H1 (cell line): ENCODE measurements around the gene RBM6.

ENCODE experiments used
- BCL11A ChIP-seq, 2 experiments: IDR thresholded peaks; one replicate each; pipeline ENCODE4 v1.6.1; 2011; ENCODE audit warnings: low read depth in 2 of 2, low read length in 2 of 2, mild to moderate bottlenecking in 2 of 2
- CTCF ChIP-seq, 3 experiments: IDR thresholded peaks; 1 replicate in 2 of 3; 2 replicates in 1 of 3; pipeline versions ENCODE4 v1.5.1 to v1.6.1; 2011; ENCODE audit warnings: low read length in 3 of 3, mild to moderate bottlenecking in 3 of 3, inconsistent platforms in 2 of 3, low read depth in 1 of 3, moderate library complexity in 1 of 3; ENCODE audit not compliant: insufficient read depth in 1 of 3; ENCODE audit errors: control extremely low read depth in 1 of 3
- EP300 ChIP-seq, 2 experiments: IDR thresholded peaks; 1 replicate in 1 of 2; 2 replicates in 1 of 2; pipeline ENCODE4 v1.6.1; 2011 to 2012; ENCODE audit warnings: low read depth in 2 of 2, low read length in 2 of 2, mild to moderate bottlenecking in 2 of 2, borderline replicate concordance in 1 of 2, inconsistent platforms in 1 of 2, moderate library complexity in 1 of 2
- EZH2 ChIP-seq: fragments of 200-600 bp; sonication (generic); IDR thresholded peaks from 2 replicates; pipeline ENCODE4 v1.7.1; 2012; ENCODE audit warnings: low read depth, mild to moderate bottlenecking, moderate library complexity, low read length, inconsistent platforms; ENCODE audit not compliant: severe bottlenecking
- GABPA ChIP-seq: IDR thresholded peaks from 2 replicates; pipeline ENCODE4 v1.6.1; 2011; ENCODE audit warnings: mild to moderate bottlenecking, low read length, moderate library complexity, borderline replicate concordance; ENCODE audit not compliant: insufficient read depth
- HDAC2 ChIP-seq, 2 experiments: fragments of 300-600 bp in 1 of 2; sonication (generic) in 1 of 2; IDR thresholded peaks; 2 replicates each; pipeline ENCODE4 v1.6.1; 2011 to 2012; ENCODE audit warnings: low read depth in 2 of 2, low read length in 2 of 2, mild to moderate bottlenecking in 2 of 2, moderate library complexity in 2 of 2, borderline replicate concordance in 1 of 2, inconsistent platforms in 1 of 2
- JUN ChIP-seq: IDR thresholded peaks from 2 replicates; pipeline ENCODE4 v1.6.1; 2011; ENCODE audit warnings: low read depth, mild to moderate bottlenecking, improper control_type of control experiment, low read length
- JUND ChIP-seq: IDR thresholded peaks from 2 replicates; pipeline ENCODE4 v1.6.1; 2011; ENCODE audit warnings: mild to moderate bottlenecking, improper control_type of control experiment, low read length
- MAX ChIP-seq: IDR thresholded peaks from 2 replicates; pipeline ENCODE4 v1.6.1; 2012; ENCODE audit warnings: inconsistent platforms
- POLR2A ChIP-seq, 2 experiments: IDR thresholded peaks; 1 replicate in 1 of 2; 2 replicates in 1 of 2; pipeline ENCODE4 v1.6.1; 2011; ENCODE audit warnings: low read depth in 2 of 2, low read length in 2 of 2, mild to moderate bottlenecking in 2 of 2; ENCODE audit errors: control extremely low read depth in 1 of 2
- POLR2AphosphoS5 ChIP-seq: IDR thresholded peaks from 2 replicates; pipeline ENCODE4 v1.6.1; 2011; ENCODE audit warnings: low read depth, low read length
- RAD21 ChIP-seq, 2 experiments: IDR thresholded peaks in 1 of 2; conservative IDR thresholded peaks in 1 of 2; 2 replicates each; pipeline ENCODE4 v1.6.1; 2011; ENCODE audit warnings: low read depth in 2 of 2, low read length in 2 of 2, improper control_type of control experiment in 1 of 2, inconsistent platforms in 1 of 2, mild to moderate bottlenecking in 1 of 2, moderate library complexity in 1 of 2
- SP1 ChIP-seq: IDR thresholded peaks from 2 replicates; pipeline ENCODE4 v1.6.1; 2011; ENCODE audit warnings: low read depth, low read length
- TEAD4 ChIP-seq: IDR thresholded peaks from 2 replicates; pipeline ENCODE4 v1.6.1; 2012; ENCODE audit warnings: low read depth, low read length, inconsistent platforms, mixed read lengths

- TF ChIP-seq CTCF (IDR thresholded peaks at IDR 0.05; ENCODE audit: control extremely low read depth in 1 of 3, insufficient read depth in 1 of 3, low read depth in 1 of 3, low read length in 3 of 3), result no peak
- TF ChIP-seq EZH2, result no peak
- no peak for TF ChIP-seq TEAD4
- no peak for TF ChIP-seq POLR2A (IDR thresholded peaks at IDR 0.05; ENCODE audit: control extremely low read depth in 1 of 2, low read depth in 2 of 2, low read length in 2 of 2)
- no peak for TF ChIP-seq JUND
- no peak for TF ChIP-seq RAD21 (IDR thresholded peaks at IDR 0.05 in 1 of 2, conservative IDR thresholded peaks at IDR 0.05 in 1 of 2; ENCODE audit: low read depth in 2 of 2, low read length in 2 of 2)
- TF ChIP-seq EP300 (IDR thresholded peaks at IDR 0.05; ENCODE audit: borderline replicate concordance in 1 of 2, low read depth in 2 of 2, low read length in 2 of 2), result no peak
- TF ChIP-seq SP1, result no peak
- no peak for TF ChIP-seq HDAC2 (IDR thresholded peaks at IDR 0.05; ENCODE audit: borderline replicate concordance in 1 of 2, low read depth in 2 of 2, low read length in 2 of 2)
- no peak for TF ChIP-seq GABPA
- no peak for TF ChIP-seq MAX
- TF ChIP-seq BCL11A (IDR thresholded peaks at IDR 0.05; ENCODE audit: low read depth in 2 of 2, low read length in 2 of 2), result no peak
- TF ChIP-seq JUN, result no peak
- no peak for TF ChIP-seq POLR2AphosphoS5
Observed at GRCh38 chr3:49940667-49941249, 808 bp downstream of the RBM6 start.
